ENCODE measurements around the gene UQCRC1. TPM values are rescaled to one million over a fixed set of nuclear protein-coding genes. Genes with fewer than 3 reads are reported as not detected.

The UQCRC1 gene
- total and polyA plus RNA-seq, 2 of the 8 experiments (the other 6 are each of a cell fraction or from before 2014, with no cell fraction given), result 310 to 720 TPM

- TF ChIP-seq CBX5 (IDR thresholded peaks at IDR 0.05; ENCODE audit: low read depth, low read length) (no peak), NRF1 (IDR thresholded peaks at IDR 0.05; ENCODE audit: low read depth, low read length) (no peak), TAF1 (IDR thresholded peaks at IDR 0.05; ENCODE audit: low read depth, low read length) (no peak), ZNF274 (IDR thresholded peaks at IDR 0.05; ENCODE audit: borderline replicate concordance, extremely low read depth, low read length) (no peak), RFX5 (IDR thresholded peaks at IDR 0.05; ENCODE audit: borderline replicate concordance, low read depth, low read length) (no peak), ASH2L (IDR thresholded peaks at IDR 0.05; ENCODE audit: low read length) (no peak)
Measured at GRCh38 chr3:48617559-48617958, 8.1 kb upstream of the UQCRC1 start (continued).

All from H1 (cell line).